Effector memory CD8-positive, alpha-beta T cell (primary cell): ENCODE data around the gene ELAVL3.
A peak's percentile ranks its signal among the peaks of the same experiment; 100 is the strongest.
"Not testable (repeated sequence)": the region's sequence is repeated elsewhere in the genome, so short reads cannot be mapped to it uniquely, and the experiment has no call there.

Source experiments
- ATAC-seq: fragments of 150-1000 bp; cut with Tn5 transposase; replicated peaks from 2 replicates; pipeline ENCODE4 v1.10.0; 2021; ENCODE audit warnings: mild to moderate bottlenecking, moderate library complexity
- DNase-seq, 3 experiments: peaks; one replicate each; pipeline ENCODE4 v3.0.0; 2021
- H3K27ac Mint-ChIP-seq, 2 donors: one replicate each; pipeline ENCODE4 v1.8.0; 2022; ENCODE audit warnings: mild to moderate bottlenecking in 2 of 2, mixed read lengths in 2 of 2, moderate library complexity in 2 of 2
- H3K27me3 Mint-ChIP-seq, 2 donors: one replicate each; pipeline ENCODE4 v1.8.0; 2022; ENCODE audit warnings: mixed read lengths in 2 of 2
- H3K36me3 Mint-ChIP-seq: one replicate; pipeline ENCODE4 v1.8.0; 2022; ENCODE audit warnings: mild to moderate bottlenecking, moderate library complexity, mixed read lengths; ENCODE audit not compliant: insufficient read depth
- H3K4me1 Mint-ChIP-seq, 2 donors: one replicate each; pipeline ENCODE4 v1.8.0; 2022; ENCODE audit warnings: low read depth in 2 of 2, mixed read lengths in 2 of 2
- H3K4me3 Mint-ChIP-seq, 2 donors: one replicate each; pipeline ENCODE4 v1.8.0; 2022; ENCODE audit warnings: mild to moderate bottlenecking in 2 of 2, mixed read lengths in 2 of 2, moderate library complexity in 2 of 2
- H3K9me3 Mint-ChIP-seq, 2 donors: one replicate each; pipeline ENCODE4 v1.8.0; 2022; ENCODE audit warnings: mixed read lengths in 2 of 2

The ELAVL3 gene

DNA sequence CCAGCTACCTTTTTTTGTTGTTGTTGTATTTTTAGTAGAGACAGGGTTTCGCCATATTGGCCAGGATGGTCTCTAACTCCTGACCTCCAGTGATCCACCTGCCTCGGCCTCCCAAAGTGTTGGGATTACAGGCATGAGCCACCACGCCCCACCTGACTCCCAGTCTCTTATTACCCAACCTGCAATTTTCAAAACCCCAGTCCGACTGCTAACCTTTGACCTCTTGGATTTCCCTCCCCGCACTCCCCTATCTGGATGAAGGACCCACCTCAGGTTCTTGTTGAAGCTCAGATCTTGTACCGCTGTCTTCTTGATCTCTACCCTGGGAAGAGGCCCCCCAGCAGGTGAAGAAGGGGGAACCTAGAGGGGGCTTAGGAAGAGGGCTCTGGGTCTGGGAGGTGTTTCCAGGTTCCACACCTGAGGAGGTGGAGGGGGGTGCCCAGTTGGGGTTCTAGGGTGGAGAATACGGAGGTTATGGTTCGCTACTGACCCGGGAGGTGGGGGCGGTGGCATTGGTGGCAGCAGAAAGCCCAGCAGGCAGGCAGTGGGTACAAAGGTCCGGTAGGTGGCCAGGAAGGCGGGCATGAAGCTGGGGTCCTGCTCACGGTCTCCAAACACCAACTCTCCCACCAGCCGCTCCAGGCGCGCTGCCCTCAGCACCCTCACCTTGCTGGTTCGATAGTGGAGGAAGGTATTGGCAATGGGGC is 64.3 kb downstream of the ELAVL3 start:
- DNase-seq (no peak), ATAC-seq (no peak)
- H3K36me3 Mint-ChIP-seq, result peaks cover 3% of the 10 kb centered on the region
- no peak overlapping the region for H3K4me3 Mint-ChIP-seq
- H3K27me3 Mint-ChIP-seq, result peaks cover 46 to 53% of the 10 kb centered on the region in 2 donors
- H3K9me3 Mint-ChIP-seq, result no peaks in the 10 kb centered on the region
- H3K27ac Mint-ChIP-seq, result no peak overlapping the region
- H3K4me1 Mint-ChIP-seq, result peaks cover 12 to 18% of the 10 kb centered on the region in 2 donors

DNA sequence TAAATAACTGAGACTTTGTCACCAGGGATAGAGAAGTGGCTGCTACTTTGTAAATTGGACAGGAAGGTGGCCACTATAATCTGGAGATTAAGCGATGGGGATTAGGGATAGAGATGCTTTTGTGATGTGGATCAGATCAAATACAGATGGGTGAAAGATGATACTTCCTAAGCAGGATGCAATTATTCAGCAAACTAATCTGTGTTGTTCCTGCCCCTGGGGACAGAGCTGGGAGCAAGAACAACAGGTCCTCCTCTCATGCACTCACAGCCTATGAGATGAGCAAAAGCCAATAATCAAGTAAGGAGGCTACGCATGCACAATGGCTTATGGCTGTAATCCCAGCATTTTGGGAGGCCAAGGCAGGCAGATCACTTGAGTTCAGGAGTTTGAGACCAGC is 66.3 kb downstream of the ELAVL3 start:
- Mint-ChIP-seq H3K27ac (no peak overlapping the region), H3K9me3 (no peaks in the 10 kb centered on the region), H3K4me3 (no peak overlapping the region), H3K4me1 (peaks cover 5% of the 10 kb centered on the region in 2 donors), H3K27me3 (peaks cover 37 to 44% of the 10 kb centered on the region in 2 donors), H3K36me3 (no peaks in the 10 kb centered on the region)
- ATAC-seq (no peak), DNase-seq (no peak)

DNA sequence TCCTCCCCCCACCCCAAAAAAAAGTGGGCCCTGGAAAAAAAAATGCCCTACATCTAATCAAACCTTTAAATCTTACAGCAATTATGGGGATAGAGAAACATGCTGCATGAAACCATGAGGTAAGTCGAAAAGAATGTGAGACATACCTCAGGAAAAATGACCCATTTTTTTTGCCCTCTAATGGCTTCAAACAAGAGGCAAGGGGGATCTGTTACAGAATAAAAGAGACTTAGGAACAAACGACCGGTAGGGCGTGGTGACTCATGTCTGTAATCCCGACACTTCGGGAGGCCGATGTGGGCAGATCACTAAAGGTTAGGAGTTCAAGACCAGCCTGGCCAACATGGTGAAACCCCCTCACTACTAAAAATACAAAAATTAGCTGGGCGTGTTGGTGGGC is 70.2 kb downstream of the ELAVL3 start:
- no peaks in the 10 kb centered on the region for H3K9me3 Mint-ChIP-seq
- H3K27ac Mint-ChIP-seq, result no peak overlapping the region
- no peak for DNase-seq
- no peaks in the 10 kb centered on the region for H3K36me3 Mint-ChIP-seq
- ATAC-seq, result no peak
- no peak overlapping the region for H3K4me3 Mint-ChIP-seq
- H3K27me3 Mint-ChIP-seq, result peaks cover 6 to 32% of the 10 kb centered on the region in 2 donors
- no peaks in the 10 kb centered on the region for H3K4me1 Mint-ChIP-seq

DNA sequence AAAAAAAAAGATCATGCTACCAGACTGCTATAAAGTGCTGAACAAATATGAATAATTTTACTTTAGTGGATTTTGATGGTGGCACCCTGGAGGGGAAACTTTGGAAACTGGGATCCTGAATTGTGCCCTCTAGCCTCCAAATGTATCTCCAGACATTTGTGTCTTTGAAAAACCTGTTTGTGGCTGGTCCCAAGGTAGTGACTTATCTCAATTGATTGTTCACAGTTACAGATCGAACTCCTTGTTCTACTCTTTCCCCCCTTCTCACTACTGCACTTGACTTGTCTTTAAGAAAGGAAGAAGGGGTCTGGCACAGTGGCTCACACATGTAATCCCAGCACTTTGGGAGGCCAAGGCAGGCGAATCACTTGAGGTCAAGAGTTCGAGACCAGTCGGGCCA is 72.3 kb downstream of the ELAVL3 start:
- H3K27me3 Mint-ChIP-seq, result peaks cover 6 to 32% of the 10 kb centered on the region in 2 donors
- H3K36me3 Mint-ChIP-seq, result no peaks in the 10 kb centered on the region
- H3K4me3 Mint-ChIP-seq, result no peak overlapping the region
- ATAC-seq (no peak), DNase-seq (no peak)
- H3K27ac Mint-ChIP-seq, result no peak overlapping the region
- H3K4me1 Mint-ChIP-seq, result no peaks in the 10 kb centered on the region
- H3K9me3 Mint-ChIP-seq, result no peaks in the 10 kb centered on the region

DNA sequence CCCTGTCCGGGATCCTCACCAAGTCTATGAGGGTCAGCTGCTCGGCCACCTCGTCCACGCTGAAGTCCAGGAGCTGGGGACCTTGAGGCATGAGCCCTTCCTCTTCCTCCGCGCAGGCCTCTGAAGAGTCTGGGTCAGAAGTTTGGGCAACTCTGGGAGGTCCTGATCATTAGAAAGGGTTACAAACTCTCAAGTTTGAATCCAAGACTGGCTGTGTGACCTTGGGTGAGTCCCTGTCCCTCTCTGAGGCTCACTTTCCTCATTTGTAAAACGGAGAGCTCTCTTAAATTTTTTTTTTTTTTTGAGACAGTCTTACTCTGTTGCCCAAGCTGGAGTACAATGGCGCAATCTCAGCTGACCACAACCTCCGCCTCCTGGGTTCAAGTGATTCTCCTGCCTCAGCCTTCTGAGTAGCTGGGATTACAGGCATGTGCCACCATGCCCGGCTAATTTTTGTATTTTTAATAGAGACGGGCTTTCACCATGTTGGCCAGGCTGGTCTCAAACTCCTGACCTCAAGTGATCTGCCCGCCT is 74.1 kb downstream of the ELAVL3 start:
- H3K27ac Mint-ChIP-seq, H3K36me3 Mint-ChIP-seq, H3K9me3 Mint-ChIP-seq, DNase-seq, ATAC-seq, H3K4me3 Mint-ChIP-seq, H3K4me1 Mint-ChIP-seq: not testable (repeated sequence)
- peaks cover 6 to 32% of the 10 kb centered on the region in 2 donors for H3K27me3 Mint-ChIP-seq

DNA sequence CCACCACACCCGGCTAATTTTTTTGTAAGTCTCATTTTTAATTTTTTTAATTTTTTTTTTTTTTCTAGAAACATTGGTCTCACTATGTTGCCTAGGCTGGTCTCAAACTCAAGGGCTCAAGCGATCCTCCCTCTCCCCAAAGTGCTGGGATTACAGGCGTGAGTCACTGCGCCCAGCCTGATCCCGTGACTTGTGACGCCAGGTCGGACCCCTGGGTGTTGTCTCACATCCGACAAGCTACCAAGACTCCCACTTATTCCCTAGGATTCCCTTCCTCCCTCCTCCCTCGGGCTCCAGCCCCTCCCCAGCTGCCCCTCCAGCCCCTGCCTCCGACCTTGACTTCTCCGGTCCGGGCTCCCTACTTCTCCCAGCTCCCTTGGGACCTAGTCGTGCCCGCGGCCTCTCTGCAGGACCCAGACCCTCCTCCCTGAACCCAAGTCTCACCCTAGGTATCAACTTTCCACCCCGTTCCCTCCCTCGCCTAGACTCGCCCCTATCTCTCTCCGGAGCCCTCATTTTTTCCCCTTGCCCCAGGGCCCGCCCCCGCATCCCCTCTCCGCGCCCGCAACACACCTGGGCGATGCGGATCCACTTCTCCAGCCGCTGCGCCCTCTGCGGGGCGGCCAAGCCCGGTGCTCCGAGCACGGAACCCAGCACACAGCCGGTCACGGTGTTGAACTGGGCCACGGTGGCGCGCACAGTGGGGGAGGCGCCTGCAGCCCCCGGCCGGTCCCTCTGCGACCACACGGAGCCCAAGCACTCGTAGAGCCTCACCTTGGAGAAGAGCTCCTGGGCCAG is 74.8 kb downstream of the ELAVL3 start:
- Mint-ChIP-seq H3K4me3 (no peak overlapping the region), H3K36me3 (no peaks in the 10 kb centered on the region), H3K4me1 (no peaks in the 10 kb centered on the region), H3K27ac (no peak overlapping the region), H3K9me3 (no peaks in the 10 kb centered on the region), H3K27me3 (peaks cover 6 to 26% of the 10 kb centered on the region in 2 donors)
- ATAC-seq (peak; percentile 50), DNase-seq (no peak)

DNA sequence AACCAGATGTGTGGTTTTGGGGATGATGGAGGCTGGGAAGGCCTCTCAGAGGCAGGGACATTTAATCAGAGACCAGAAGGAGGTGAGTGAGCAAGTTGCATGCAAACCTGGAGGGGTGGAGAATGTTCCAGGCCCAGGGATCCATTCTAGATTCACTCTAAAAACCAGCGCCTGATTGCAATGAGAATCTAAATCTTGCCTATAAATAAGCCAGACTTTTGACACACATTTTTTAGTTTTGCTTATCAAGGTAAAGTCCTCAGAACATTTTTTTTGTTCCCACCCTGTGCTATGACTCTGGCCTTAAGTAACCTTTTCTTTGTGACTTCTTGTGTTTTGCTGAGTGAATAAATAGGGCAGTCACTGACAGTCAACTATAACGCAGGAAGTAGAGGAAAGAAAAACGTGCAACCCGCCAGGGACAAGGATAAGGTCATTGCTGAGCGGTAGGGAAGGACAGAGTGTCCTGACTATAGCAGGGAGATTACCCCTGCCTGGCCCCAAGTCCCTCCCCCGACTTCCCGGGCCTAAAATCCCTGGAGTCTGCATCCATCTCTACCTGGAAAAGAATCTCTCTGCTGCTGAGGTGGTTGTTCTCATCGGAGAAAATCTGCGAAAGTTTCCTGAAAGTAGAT is 76.1 kb downstream of the ELAVL3 start:
- no peak for ATAC-seq
- Mint-ChIP-seq H3K36me3 (no peaks in the 10 kb centered on the region), H3K9me3 (no peaks in the 10 kb centered on the region), H3K27me3 (peaks cover 6 to 31% of the 10 kb centered on the region in 2 donors), H3K27ac (no peak overlapping the region), H3K4me1 (no peaks in the 10 kb centered on the region), H3K4me3 (no peak overlapping the region)
- DNase-seq, result no peak

DNA sequence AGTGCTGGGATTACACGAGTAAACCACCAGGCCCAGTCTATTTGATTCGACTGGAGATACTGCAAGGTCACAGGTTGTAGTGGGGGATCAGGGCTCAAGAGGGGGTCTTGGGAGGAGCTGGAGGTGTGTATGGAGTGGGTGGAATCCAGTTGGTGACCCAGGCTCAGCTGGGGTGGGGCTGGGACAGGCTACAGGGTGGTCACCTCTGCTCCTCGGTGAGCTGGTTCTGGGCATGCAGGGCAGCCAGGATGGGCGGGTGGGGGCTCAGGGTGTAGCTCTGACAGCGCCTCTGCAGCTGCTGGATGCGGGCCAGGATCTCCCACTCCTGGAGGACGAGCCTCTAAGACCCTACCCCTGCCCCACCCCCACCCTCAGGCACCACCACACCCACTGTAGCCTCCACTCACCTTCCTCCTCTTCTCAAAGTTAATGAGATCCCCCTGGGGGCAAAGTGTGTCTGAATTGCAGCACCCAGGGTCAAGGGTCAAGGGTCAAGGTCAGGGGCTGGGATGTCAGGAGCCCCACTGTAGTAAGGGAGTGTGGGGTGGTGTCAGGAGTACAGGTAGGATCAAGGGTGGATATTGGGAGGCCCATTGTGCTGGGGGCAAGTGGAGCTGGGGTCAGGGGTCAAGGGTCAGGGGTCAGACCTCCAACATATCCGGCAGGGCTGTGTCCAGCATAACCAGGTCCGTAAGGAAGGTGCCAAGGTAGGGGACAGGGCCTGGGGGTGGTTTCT is 78.9 kb downstream of the ELAVL3 start:
- Mint-ChIP-seq H3K27ac (no peak overlapping the region), H3K27me3 (peaks cover 6 to 23% of the 10 kb centered on the region in 2 donors), H3K4me3 (no peak overlapping the region), H3K4me1 (no peaks in the 10 kb centered on the region), H3K36me3 (no peaks in the 10 kb centered on the region), H3K9me3 (no peaks in the 10 kb centered on the region)
- DNase-seq (no peak), ATAC-seq (no peak)
